Right atrium auricular region (tissue), 2 donors: ENCODE results near the gene CD151. TPM values are rescaled to one million over a fixed set of nuclear protein-coding genes. Genes with fewer than 3 reads are reported as not detected.

Source experiments
- DNase-seq: peaks from one replicate; pipeline ENCODE4 v3.0.0-alpha.2; 2019; ENCODE audit warnings: low spot score
- H3K27ac ChIP-seq, 2 donors: fragments of 200-600 bp; sonication (generic); 1 replicate in 1 of 2; 2 replicates in 1 of 2; pipeline ENCODE4 v1.5.1; 2016 to 2019
- H3K27me3 ChIP-seq, 2 donors: fragments of 200-600 bp; sonication (generic); one replicate each; pipeline versions ENCODE4 v1.5.1 to v1.6.0; 2017 to 2019
- H3K36me3 ChIP-seq: fragments of 200-600 bp; sonication (generic); one replicate; pipeline ENCODE4 v1.5.1; 2016
- H3K4me1 ChIP-seq, 2 donors: fragments of 200-600 bp; sonication (generic); one replicate each; pipeline versions ENCODE4 v1.5.1 to v1.6.0; 2017 to 2019
- H3K4me3 ChIP-seq, 2 donors: fragments of 200-600 bp; sonication (generic); 1 replicate in 1 of 2; 2 replicates in 1 of 2; pipeline ENCODE4 v1.5.1; 2017 to 2019; ENCODE audit warnings: mild to moderate bottlenecking in 1 of 2, moderate library complexity in 1 of 2
- H3K9me3 ChIP-seq, 2 donors: fragments of 200-600 bp; sonication (generic); one replicate each; pipeline ENCODE4 v1.5.1; 2019
- total RNA-seq, 2 donors: library from RNA; depleted of rRNA; stranded (reverse); fragments of >200 nt; gene quantifications; one replicate each; pipeline ENCODE4 v1.1.0, GENCODE V29; 2016
- TF ChIP-seq, protein P1 (sequence below), 2 donors: fragments of 200-600 bp; sonication (generic); IDR thresholded peaks; one replicate each; pipeline ENCODE4 v1.5.1; 2019; ENCODE audit warnings: antibody characterized with exemption in 2 of 2

The CD151 gene
- total RNA-seq, 2 donors from 2014 or later, result 322 to 710 TPM

GRCh38 chr11:792873-793272, 39.9 kb upstream of the CD151 start:
- Histone ChIP-seq H3K36me3 (no peaks in the 10 kb centered on the region), H3K9me3 (no peaks in the 10 kb centered on the region), H3K27me3 (peaks cover 0 to 9% of the 10 kb centered on the region in 2 donors), H3K27ac (no peak overlapping the region), H3K4me1 (peaks cover 0 to 35% of the 10 kb centered on the region in 2 donors), H3K4me3 (no peak overlapping the region)
- TF ChIP-seq, protein P1, sequence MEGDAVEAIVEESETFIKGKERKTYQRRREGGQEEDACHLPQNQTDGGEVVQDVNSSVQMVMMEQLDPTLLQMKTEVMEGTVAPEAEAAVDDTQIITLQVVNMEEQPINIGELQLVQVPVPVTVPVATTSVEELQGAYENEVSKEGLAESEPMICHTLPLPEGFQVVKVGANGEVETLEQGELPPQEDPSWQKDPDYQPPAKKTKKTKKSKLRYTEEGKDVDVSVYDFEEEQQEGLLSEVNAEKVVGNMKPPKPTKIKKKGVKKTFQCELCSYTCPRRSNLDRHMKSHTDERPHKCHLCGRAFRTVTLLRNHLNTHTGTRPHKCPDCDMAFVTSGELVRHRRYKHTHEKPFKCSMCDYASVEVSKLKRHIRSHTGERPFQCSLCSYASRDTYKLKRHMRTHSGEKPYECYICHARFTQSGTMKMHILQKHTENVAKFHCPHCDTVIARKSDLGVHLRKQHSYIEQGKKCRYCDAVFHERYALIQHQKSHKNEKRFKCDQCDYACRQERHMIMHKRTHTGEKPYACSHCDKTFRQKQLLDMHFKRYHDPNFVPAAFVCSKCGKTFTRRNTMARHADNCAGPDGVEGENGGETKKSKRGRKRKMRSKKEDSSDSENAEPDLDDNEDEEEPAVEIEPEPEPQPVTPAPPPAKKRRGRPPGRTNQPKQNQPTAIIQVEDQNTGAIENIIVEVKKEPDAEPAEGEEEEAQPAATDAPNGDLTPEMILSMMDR (IDR thresholded peaks at IDR 0.05), result no peak
- DNase-seq, result no peak

GRCh38 chr11:793556-793955, 39.2 kb upstream of the CD151 start:
- H3K9me3 ChIP-seq, result no peaks in the 10 kb centered on the region
- peaks cover 0 to 9% of the 10 kb centered on the region in 2 donors for H3K27me3 ChIP-seq
- TF ChIP-seq, protein P1 (IDR thresholded peaks at IDR 0.05), result no peak
- DNase-seq, result no peak
- H3K4me1 ChIP-seq, result peaks cover 0 to 40% of the 10 kb centered on the region in 2 donors
- no peak overlapping the region for H3K4me3 ChIP-seq
- no peaks in the 10 kb centered on the region for H3K36me3 ChIP-seq
- H3K27ac ChIP-seq, result no peak overlapping the region

GRCh38 chr11:794013-794765, 38.6 kb upstream of the CD151 start:
- DNase-seq, result no peak
- TF ChIP-seq, protein P1 (IDR thresholded peaks at IDR 0.05), result no peak
- H3K27ac ChIP-seq, result no peak overlapping the region
- peaks cover 0 to 9% of the 10 kb centered on the region in 2 donors for H3K27me3 ChIP-seq
- H3K9me3 ChIP-seq, result no peaks in the 10 kb centered on the region
- no peak overlapping the region for H3K4me3 ChIP-seq
- H3K36me3 ChIP-seq, result no peaks in the 10 kb centered on the region
- peaks cover 0 to 44% of the 10 kb centered on the region in 2 donors for H3K4me1 ChIP-seq

DNA sequence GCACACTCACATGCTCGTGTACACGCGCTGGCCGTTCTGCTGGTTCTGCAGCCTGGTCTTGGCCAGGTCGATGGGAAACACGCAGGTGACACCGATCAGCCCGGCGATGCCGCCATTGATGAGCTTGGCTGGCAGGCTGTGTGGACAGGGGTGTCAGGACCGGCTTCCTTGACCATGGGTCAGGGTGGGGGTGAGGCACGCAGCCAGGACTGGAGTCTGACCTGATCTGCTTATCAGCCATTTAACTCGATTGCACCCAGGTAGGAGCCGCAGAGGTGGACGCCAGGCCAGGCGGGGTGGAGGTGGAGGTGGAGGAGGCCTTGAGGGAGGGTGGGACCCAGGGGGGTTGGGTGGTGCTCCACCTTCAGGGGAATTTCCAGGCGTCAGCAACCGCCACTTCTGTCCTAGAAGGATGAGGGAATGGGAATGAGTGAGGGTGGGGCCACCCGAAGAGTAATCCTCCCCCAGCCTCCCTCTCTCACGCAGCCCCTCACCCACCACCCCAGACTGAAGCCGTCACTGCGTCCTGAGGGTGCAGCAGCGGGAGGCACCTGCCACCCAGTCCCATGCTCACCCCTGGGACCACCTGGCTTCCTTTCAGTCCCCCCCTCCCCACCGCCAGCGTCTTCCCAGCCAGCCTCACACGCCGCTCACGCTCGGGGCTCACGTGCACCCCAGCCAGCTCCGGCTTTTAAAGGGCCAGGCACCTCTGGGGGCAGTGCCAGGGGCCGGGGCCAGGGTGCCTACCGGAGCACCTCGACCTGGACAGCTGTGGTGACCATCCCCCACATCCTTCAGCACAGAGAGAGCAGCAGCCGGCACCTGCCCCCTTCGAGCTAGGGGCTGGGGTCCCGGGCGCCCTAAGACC, 37.8 kb upstream of the CD151 start:
- peak overlapping the region in 1 of 2 donors; percentile 69 for H3K27ac ChIP-seq
- TF ChIP-seq, protein P1 (IDR thresholded peaks at IDR 0.05), result no peak
- H3K9me3 ChIP-seq, result no peaks in the 10 kb centered on the region
- no peak for DNase-seq
- H3K36me3 ChIP-seq, result no peaks in the 10 kb centered on the region
- peaks cover 0 to 3% of the 10 kb centered on the region in 2 donors for H3K27me3 ChIP-seq
- peak overlapping the region; percentile 59 to 68 for H3K4me3 ChIP-seq
- H3K4me1 ChIP-seq, result peaks cover 0 to 39% of the 10 kb centered on the region in 2 donors

GRCh38 chr11:795634-796564, 36.9 kb upstream of the CD151 start:
- DNase-seq, result peak; percentile 78
- TF ChIP-seq, protein P1 (IDR thresholded peaks at IDR 0.05), result no peak
- Histone ChIP-seq H3K4me1 (peaks cover 0 to 37% of the 10 kb centered on the region in 2 donors), H3K27ac (peak overlapping the region; percentile 69 to 86), H3K4me3 (peak overlapping the region; percentile 59 to 68), H3K36me3 (no peaks in the 10 kb centered on the region), H3K27me3 (no peaks in the 10 kb centered on the region), H3K9me3 (no peaks in the 10 kb centered on the region)
